HG03521 (cell line): ENCODE data around the gene NAP1L4.

Experiments used
- ATAC-seq: cut with Tn5 transposase; IDR thresholded peaks from one replicate; pipeline ENCODE4 v1.9.1; 2021; ENCODE audit warnings: mild to moderate bottlenecking, moderate library complexity; ENCODE audit not compliant: unreplicated experiment

The NAP1L4 gene

GRCh38 chr11:3011891-3012885 is 20.1 kb upstream of the NAP1L4 start:
- ATAC-seq: no peak

DNA sequence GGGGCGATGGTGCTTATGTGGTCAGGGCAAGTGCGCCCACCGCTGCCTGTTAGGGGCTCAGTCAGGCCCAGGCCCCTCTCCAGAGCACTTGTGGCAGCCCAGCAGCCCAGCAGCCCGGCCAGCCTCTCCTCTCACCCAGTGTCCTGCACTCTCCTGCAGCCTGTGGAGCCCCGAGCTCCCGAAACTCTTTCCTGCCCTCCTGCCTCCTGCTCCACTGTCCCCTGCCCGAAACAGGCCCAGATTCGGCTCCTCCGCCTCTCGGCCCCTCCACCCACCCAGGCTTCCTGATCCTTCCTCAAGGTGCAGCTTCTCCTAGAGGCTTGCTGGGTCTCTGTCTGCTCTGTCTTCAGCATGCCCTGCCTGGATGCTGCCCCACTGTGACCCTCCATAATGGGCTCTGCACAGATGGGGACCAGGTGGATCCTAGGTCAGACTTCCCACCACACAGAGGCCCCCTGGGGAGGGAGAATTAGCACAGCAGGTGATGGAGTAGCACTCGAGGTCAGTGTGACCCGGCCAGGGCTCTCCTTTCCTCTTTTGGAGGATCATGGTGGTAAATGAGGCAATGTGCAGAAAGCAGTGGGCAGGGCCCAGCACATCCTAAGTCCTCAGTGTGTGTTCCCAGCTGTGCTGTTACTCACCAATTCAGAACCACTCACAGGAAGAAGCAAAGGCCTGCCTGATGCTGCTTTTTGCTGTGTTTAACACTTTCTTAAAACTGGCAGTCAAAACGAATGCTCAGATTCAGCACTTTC is 18.6 kb upstream of the NAP1L4 start:
- no peak for ATAC-seq

- ATAC-seq: no peak
These were observed 17.9 kb upstream of the NAP1L4 start for GRCh38 chr11:3010004-3010403.

- no peak for ATAC-seq
These were observed 17.4 kb upstream of the NAP1L4 start for GRCh38 chr11:3009481-3009880.

DNA sequence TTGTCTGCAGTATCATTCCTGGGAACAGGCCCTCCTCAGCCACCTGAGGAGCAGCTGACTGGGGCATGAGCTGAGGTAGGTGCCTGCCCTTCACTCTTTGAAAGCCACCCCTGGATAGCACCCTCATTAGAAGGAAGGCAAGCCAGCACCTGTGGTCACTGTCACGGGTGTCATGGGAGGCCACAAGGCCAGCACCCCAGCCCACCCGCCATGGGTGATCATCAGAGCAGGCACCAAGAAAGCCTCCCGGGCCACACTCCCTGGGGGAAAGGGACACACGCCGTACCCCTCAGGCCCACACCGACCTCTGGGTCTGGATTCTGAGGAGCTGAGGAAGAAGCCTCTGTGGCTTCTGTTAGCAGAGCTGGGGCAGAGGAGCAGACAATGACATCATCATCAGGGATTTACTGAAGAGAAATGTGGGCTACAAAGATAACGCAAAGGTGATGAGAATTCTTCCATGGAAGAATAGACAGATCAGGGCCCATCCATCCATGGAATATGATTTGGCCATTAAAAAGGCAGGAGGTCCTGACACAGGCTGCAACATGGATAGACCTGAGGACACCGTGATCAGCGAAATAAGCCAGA is 16.7 kb upstream of the NAP1L4 start:
- ATAC-seq: no peak

GRCh38 chr11:3007404-3008010 is 15.4 kb upstream of the NAP1L4 start:
- ATAC-seq: no peak

DNA sequence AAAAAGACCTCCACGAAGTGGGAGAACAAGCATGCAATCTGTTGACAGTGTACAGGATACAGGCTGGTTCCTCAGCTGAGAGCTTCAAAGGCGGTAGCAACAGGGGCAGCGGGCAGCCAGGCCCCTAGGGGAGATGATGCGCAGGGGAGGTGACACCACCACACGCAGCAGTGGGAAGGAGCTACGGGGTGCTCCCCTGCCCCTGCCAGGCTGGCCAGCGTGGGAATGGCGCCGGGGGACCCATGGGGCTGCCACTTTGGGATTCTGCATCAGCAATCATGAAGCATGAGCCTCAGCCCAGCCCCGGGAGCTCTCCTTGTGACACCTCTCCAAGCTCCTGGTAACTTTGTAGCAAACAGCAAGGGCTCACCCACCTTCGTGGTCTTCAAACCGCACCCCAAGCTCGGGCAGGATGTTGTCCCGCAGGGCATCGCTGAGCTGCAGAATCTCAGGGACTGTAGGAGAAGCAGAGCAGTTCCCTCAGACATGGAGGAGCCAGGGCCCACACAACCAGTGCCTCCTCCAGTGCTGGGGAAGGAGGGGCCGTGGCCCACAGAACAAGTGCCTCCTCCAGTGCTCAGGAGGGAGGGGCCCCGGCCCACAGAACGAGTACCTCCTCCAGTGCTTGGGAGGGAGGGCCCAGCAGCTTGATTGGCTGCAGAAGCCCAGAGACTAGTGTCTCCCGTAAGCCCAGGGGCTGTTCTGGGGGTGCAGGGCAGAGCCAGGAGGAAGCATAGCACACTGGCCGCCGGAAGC is 14.6 kb upstream of the NAP1L4 start:
- ATAC-seq: no peak

- ATAC-seq: no peak
These were observed 12.4 kb upstream of the NAP1L4 start for GRCh38 chr11:3004481-3004880.

GRCh38 chr11:3003396-3004231 is 11.5 kb upstream of the NAP1L4 start:
- no peak for ATAC-seq

DNA sequence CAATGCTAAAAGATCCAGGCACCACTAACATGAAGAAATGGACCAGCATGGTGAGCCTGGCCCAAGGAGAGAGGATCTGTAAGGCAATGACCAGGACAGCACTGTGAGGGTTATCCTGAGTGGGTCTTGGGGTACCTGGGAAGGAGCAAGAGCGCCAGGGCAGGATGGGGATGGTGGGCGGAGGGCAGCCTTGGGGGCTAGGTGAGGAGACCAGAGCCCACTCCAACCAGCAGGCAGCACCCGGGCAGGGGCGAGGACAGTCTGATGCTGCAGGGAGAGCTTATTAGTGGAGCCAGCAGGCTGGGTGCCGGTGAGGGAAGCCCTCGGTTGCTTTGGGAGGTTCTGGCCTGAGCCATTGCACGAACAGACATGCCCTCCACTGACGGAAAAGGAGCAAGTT is 10.7 kb upstream of the NAP1L4 start:
- no peak for ATAC-seq

GRCh38 chr11:3002351-3002861 is 10.3 kb upstream of the NAP1L4 start:
- ATAC-seq: no peak

GRCh38 chr11:3001496-3001895 is 9.4 kb upstream of the NAP1L4 start:
- ATAC-seq: no peak

DNA sequence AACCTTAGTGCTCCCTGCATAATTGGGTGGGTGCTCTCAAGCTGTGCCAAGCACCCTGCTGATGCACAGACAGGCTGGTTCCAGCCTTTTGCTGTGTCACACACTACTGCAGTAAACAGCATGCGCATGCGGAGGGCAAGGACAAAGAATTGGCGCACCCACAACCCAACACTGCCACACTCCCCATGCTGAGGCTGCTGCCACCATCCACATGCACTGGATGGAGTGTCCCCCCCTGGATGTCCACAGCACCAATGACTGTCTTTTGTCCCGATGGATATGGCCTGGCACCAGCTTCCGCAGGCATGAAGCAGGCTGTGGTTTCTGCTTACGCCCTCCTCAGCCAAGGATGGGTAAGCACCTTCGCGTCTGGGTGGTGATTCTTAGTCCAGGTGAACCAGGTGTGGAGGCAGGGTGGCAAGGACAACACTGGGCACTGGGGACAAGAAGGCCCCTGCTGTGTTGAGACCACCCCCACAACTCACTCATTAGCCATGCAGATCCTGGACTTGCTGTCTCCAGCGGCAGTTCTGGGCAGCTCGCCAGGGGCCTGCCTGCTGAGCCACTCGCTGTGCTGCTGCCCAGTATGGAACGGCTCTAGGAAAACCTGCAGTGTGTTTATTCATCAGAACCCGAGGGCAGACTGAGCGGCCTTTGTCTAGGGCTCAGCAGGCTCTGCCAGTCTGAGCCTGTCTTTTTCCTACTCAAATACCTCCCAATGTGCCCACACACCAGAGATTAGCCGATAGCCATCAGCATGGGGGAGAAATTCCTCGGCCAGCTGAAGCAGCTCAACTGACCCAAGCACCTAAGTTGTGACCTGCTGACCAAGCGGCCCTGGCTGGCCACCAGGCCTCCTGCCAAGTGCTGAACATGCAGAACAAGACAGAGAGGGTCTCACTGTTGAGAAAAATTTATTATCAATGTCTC is 8.2 kb upstream of the NAP1L4 start:
- no peak for ATAC-seq

DNA sequence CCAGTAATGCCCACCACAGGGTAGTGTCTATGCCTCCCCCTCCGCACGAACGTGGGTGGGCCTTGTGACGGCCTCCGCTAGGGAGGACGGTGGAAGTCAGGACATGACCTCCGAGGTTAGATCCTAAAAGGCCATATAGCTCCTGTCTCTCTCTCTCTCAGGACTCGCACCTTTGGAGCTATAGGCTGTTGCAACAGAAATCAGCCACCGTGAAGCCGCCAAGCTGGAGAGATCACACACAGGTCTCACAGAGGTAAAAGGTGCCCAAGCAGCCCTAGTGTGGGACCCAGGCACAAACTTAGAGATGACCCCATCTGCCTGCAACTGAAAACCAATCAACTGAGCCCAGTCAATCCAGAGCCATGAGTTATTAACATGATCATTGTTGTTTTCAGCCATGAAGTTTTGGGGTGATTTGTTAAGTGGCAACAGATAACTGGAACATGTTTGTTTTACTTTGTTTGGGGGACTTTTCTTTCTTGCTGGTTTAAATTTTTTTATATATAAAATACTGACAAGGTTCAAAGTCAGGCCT is 7.4 kb upstream of the NAP1L4 start:
- ATAC-seq: no peak

GRCh38 chr11:2998073-2998850 is 6.1 kb upstream of the NAP1L4 start:
- ATAC-seq: no peak

- no peak for ATAC-seq
These were observed 5.3 kb upstream of the NAP1L4 start for GRCh38 chr11:2997406-2997805.

GRCh38 chr11:2996976-2997375 is 4.8 kb upstream of the NAP1L4 start:
- no peak for ATAC-seq
